ENCODE measurements around the gene HS1BP3. TPM values are rescaled to one million over a fixed set of nuclear protein-coding genes. Genes with fewer than 3 reads are reported as not detected.

Gene HS1BP3
- total RNA-seq, 4 donors from 2014 or later, result 7.1 to 41.8 (median 28.4) TPM

DNA sequence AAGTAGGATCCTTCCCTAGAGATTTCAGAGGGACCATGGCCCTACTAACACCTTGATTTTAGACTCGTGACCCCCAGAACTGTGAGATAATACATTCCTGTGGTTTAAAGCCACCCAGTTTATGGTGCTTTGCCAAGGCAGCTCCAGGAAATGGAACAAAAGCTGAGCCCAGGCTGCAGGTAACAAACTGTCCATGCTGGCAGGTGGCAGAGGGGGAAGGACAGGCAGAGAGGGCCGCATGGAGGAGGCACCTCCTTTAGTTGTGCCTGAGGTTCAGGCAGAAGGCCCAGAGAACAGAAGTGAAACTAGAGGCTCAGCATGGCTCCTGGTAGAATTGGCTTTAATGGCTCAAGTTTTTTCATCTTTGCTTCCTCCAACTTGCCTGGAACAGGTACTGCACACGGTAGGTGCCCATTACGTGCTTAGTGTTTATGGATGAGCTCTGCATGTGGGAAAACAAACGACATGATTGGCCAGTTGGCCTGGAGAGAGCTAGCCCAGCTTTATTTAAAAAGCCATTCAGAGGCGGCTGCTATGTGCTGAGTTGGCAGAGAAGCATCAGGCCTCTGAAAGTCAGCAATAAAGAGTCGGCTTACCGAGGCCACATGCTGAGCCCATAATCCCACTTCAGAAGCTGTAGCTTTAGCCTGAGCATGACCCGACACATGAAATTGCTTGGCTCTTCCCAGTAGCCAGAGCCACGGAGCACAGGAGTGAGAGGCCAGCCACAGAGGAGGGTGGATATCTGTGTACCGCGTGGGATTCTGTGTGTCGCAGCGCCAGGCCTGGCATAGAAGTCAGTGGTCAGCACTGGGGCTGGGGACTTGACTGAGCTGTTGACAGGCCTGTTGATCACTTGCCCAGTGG lies 36.5 kb downstream of the HS1BP3 start:
- Histone ChIP-seq H3K9me3 (no peaks in the 10 kb centered on the region), H3K27ac (peak overlapping the region; percentile 95), H3K4me3 (no peak overlapping the region), H3K4me1 (peaks cover 29 to 48% of the 10 kb centered on the region in 2 donors), H3K36me3 (no peaks in the 10 kb centered on the region), H3K27me3 (no peaks in the 10 kb centered on the region)
- TF ChIP-seq CTCF (IDR thresholded peaks at IDR 0.05), result no peak
- DNase-seq, result peak; percentile 21 to 47
- intact Hi-C loops (cut with DNase I; ENCODE audit: low total_unique reads), result no loop called here

DNA sequence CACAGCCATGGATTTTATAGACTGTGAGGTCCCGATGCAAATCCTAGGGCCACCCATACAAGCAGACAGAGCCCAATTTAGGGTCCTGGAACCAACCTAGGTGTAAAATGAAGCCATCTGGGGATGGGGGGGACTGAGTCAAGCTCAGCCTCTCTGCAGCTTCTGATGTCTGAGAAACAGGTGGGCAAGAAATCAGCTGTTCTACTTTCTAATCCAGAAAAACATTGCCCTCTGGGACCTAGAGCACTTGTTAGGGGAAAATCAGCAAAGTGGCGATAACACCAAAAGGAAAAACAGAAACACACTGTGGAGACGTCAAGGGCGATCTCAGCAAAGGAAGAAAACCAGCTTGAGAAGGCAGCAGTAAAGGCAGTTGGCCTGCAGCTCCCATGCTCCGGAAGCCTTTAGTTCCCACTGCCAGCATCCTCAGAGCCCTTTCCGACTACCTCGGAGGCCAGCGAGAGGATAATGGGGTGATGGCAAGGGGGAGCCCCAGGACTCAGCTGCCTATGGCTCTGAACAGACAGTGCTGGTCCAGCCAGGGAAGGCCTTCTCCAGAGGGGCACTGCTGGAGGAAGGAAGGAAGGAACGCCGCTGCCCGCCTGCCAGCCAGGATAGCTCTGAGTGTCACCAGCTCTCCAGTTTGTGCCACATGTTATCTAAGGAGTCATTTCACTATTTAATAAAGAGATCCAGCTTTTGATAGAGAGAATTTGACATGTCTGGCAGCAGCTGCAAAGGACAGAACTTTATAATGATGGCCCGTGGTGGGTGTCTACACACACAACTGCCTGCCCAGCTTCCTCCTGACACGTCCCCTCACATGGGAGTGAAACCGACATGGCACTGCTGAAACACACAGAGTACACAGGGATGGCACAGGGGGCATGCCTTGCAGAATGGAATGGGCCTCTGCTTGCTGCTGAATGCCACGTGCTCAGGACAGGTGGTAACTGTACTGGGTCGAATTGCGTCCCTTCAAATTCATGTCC lies 37.7 kb downstream of the HS1BP3 start:
- intact Hi-C loops (cut with DNase I; ENCODE audit: low total_unique reads), result no loop called here

GRCh38 chr2:20611844-20612356 lies 39.0 kb downstream of the HS1BP3 start:
- Histone ChIP-seq H3K27me3 (no peaks in the 10 kb centered on the region), H3K4me1 (peaks cover 18 to 33% of the 10 kb centered on the region in 2 donors), H3K9me3 (no peaks in the 10 kb centered on the region), H3K4me3 (no peak overlapping the region), H3K27ac (peak overlapping the region; percentile 62 to 95), H3K36me3 (no peaks in the 10 kb centered on the region)
- no peak for DNase-seq
- intact Hi-C loops (cut with DNase I; ENCODE audit: low total_unique reads), result no loop called here
- TF ChIP-seq CTCF (IDR thresholded peaks at IDR 0.05) (no peak), POLR2A (IDR thresholded peaks at IDR 0.05) (no peak)

More for the DNA sequence above, 37.7 kb downstream of the HS1BP3 start:
- TF ChIP-seq POLR2A (IDR thresholded peaks at IDR 0.05), result no peak
- no peak for TF ChIP-seq CTCF (IDR thresholded peaks at IDR 0.05)
- peak overlapping the region; percentile 95 for H3K27ac ChIP-seq
- no peak overlapping the region for H3K4me3 ChIP-seq
- no peaks in the 10 kb centered on the region for H3K36me3 ChIP-seq
- DNase-seq, result peak; percentile 16 to 17
- H3K27me3 ChIP-seq, result no peaks in the 10 kb centered on the region
- H3K4me1 ChIP-seq, result peaks cover 27 to 43% of the 10 kb centered on the region in 2 donors
- no peaks in the 10 kb centered on the region for H3K9me3 ChIP-seq

GRCh38 chr2:20611077-20611843 lies 39.6 kb downstream of the HS1BP3 start:
- no peaks in the 10 kb centered on the region for H3K36me3 ChIP-seq
- TF ChIP-seq POLR2A (IDR thresholded peaks at IDR 0.05), result no peak
- DNase-seq, result peak; percentile 85 to 88
- no peak overlapping the region for H3K4me3 ChIP-seq
- intact Hi-C loops (cut with DNase I; ENCODE audit: low total_unique reads), result no loop called here
- H3K9me3 ChIP-seq, result no peaks in the 10 kb centered on the region
- H3K27ac ChIP-seq, result peak overlapping the region; percentile 62 to 95
- H3K4me1 ChIP-seq, result peaks cover 11 to 27% of the 10 kb centered on the region in 2 donors
- no peaks in the 10 kb centered on the region for H3K27me3 ChIP-seq

- H3K27me3 ChIP-seq, result no peaks in the 10 kb centered on the region
- no peaks in the 10 kb centered on the region for H3K9me3 ChIP-seq
- peak in 1 of 2 donors; percentile 16 for DNase-seq
- intact Hi-C loops (cut with DNase I; ENCODE audit: low total_unique reads), result no loop called here
- H3K27ac ChIP-seq, result peak overlapping the region; percentile 77 to 95
- TF ChIP-seq POLR2A (IDR thresholded peaks at IDR 0.05) (no peak), CTCF (IDR thresholded peaks at IDR 0.05) (no peak)
- H3K4me3 ChIP-seq, result no peak overlapping the region
- H3K4me1 ChIP-seq, result peaks cover 9 to 25% of the 10 kb centered on the region in 2 donors
- H3K36me3 ChIP-seq, result no peaks in the 10 kb centered on the region
Observed at GRCh38 chr2:20609995-20610357, 40.9 kb downstream of the HS1BP3 start.
